OCI-LY3 (cell line): Measurements from ENCODE around the gene B4GALT6.

Experiments used
- EZH2phosphoT487 ChIP-seq: fragments of 200-600 bp; shearing (Covaris generic); IDR thresholded peaks from 2 replicates; pipeline ENCODE4 v1.6.1; 2018; ENCODE audit warnings: antibody characterized with exemption, mixed run types, low read depth
- TF ChIP-seq, protein P1 (sequence below): fragments of 200-600, 300-600 bp; sonication (generic); IDR thresholded peaks from 2 replicates; pipeline ENCODE4 v1.5.1; 2014; ENCODE audit warnings: antibody characterized with exemption, low read length, low read depth

DNA sequence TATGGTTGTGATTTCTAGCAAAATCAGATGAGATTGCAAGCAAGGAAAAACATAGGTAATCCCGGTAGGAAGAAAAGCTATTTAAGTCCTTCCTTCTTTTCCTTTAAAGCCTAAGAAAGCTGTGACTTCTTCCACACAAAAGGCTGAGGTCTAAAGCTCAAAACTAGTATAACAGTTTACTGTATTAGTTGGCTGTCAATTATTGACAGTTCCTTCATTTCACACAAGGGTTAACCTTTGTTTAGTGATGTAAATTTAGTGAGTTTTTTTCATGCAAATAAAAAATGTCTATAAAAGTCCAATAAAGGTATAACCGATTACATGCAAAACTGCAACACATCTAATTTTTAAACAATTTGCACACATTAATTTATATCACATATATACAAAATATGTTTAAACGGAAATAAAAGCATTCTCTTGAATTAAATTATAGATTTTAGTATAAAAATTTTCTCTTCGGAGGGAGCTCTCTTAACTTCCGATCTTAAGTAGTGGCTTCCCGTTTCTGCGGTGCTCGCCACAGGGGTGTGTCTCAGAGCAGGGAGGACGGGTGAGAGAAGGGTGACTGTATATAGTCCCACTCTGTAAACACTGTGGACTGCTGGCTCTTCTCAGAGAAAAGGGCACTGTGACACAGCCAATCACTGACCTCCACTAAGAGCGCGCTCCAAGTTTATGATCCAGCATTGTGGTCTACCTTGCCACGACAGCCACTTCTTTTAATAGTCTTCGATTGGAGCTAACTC is 59.3 kb downstream of the B4GALT6 start:
- TF ChIP-seq, protein P1, sequence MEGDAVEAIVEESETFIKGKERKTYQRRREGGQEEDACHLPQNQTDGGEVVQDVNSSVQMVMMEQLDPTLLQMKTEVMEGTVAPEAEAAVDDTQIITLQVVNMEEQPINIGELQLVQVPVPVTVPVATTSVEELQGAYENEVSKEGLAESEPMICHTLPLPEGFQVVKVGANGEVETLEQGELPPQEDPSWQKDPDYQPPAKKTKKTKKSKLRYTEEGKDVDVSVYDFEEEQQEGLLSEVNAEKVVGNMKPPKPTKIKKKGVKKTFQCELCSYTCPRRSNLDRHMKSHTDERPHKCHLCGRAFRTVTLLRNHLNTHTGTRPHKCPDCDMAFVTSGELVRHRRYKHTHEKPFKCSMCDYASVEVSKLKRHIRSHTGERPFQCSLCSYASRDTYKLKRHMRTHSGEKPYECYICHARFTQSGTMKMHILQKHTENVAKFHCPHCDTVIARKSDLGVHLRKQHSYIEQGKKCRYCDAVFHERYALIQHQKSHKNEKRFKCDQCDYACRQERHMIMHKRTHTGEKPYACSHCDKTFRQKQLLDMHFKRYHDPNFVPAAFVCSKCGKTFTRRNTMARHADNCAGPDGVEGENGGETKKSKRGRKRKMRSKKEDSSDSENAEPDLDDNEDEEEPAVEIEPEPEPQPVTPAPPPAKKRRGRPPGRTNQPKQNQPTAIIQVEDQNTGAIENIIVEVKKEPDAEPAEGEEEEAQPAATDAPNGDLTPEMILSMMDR = no peak
- no peak for TF ChIP-seq EZH2phosphoT487
